ENCODE measurements around the gene CACUL1.

CACUL1 gene

GRCh38 chr10:118732245-118733165 lies 22.3 kb downstream of the CACUL1 start:
- no peak for DNase-seq

GRCh38 chr10:118730756-118731456 lies 23.9 kb downstream of the CACUL1 start:
- DNase-seq: no peak

- DNase-seq: no peak
Observed at GRCh38 chr10:118729641-118730258, 25.0 kb downstream of the CACUL1 start.

- no peak for DNase-seq
Observed at GRCh38 chr10:118729200-118729599, 25.6 kb downstream of the CACUL1 start.

- no peak for DNase-seq
Observed at GRCh38 chr10:118725886-118726500, 28.8 kb downstream of the CACUL1 start.

GRCh38 chr10:118723466-118723865 lies 31.3 kb downstream of the CACUL1 start:
- no peak for DNase-seq

GRCh38 chr10:118721539-118721876 lies 33.3 kb downstream of the CACUL1 start:
- DNase-seq: no peak

GRCh38 chr10:118720685-118721538 lies 33.9 kb downstream of the CACUL1 start:
- DNase-seq: peak; percentile 38

GRCh38 chr10:118714366-118714765 lies 40.4 kb downstream of the CACUL1 start:
- no peak for DNase-seq

GRCh38 chr10:118712930-118713634 lies 41.7 kb downstream of the CACUL1 start:
- DNase-seq: no peak

GRCh38 chr10:118712080-118712479 lies 42.7 kb downstream of the CACUL1 start:
- DNase-seq: no peak

GRCh38 chr10:118710487-118710886 lies 44.3 kb downstream of the CACUL1 start:
- DNase-seq: no peak

GRCh38 chr10:118708571-118708970 lies 46.2 kb downstream of the CACUL1 start:
- DNase-seq: no peak

GRCh38 chr10:118704711-118705110 lies 50.1 kb downstream of the CACUL1 start:
- DNase-seq: no peak

GRCh38 chr10:118701529-118702323 lies 53.0 kb downstream of the CACUL1 start:
- no peak for DNase-seq

GRCh38 chr10:118698421-118698820 lies 56.3 kb downstream of the CACUL1 start:
- peak; percentile 70 for DNase-seq

GRCh38 chr10:118694848-118695247 lies 59.9 kb downstream of the CACUL1 start:
- DNase-seq: no peak

GRCh38 chr10:118692872-118693271 lies 61.9 kb downstream of the CACUL1 start:
- no peak for DNase-seq

- no peak for DNase-seq
Observed at GRCh38 chr10:118689070-118689858, 65.5 kb downstream of the CACUL1 start.

- DNase-seq: no peak
Observed at GRCh38 chr10:118687472-118687871, 67.3 kb downstream of the CACUL1 start.
